Measurements from ENCODE around the gene SLC30A4.

DNA sequence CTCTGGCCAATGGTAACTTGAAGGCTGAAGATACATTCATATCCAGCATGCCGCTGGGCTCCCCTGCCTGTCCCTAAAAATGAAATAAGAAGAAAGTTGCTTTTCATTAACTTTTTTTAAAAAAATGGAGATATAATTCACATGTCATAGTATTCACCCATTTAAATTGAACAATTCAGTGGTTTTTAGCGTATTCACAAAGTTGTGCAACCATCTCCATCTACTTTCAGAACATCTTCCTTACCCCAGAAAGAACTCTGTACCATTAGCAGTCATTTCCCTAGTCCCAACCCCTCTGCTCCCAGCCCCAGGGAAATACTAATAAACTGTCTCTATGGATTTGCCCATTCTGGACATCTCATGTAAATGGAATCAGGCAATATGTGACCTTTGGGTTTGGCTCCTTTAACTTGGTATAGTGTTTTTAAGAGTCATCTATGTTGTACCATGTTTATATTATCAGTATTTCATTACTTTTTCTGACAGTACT lies 88.4 kb downstream of the SLC30A4 start:
- TF ChIP-seq POLR2A (IDR thresholded peaks at IDR 0.05): no peak
- TF ChIP-seq, protein P1, sequence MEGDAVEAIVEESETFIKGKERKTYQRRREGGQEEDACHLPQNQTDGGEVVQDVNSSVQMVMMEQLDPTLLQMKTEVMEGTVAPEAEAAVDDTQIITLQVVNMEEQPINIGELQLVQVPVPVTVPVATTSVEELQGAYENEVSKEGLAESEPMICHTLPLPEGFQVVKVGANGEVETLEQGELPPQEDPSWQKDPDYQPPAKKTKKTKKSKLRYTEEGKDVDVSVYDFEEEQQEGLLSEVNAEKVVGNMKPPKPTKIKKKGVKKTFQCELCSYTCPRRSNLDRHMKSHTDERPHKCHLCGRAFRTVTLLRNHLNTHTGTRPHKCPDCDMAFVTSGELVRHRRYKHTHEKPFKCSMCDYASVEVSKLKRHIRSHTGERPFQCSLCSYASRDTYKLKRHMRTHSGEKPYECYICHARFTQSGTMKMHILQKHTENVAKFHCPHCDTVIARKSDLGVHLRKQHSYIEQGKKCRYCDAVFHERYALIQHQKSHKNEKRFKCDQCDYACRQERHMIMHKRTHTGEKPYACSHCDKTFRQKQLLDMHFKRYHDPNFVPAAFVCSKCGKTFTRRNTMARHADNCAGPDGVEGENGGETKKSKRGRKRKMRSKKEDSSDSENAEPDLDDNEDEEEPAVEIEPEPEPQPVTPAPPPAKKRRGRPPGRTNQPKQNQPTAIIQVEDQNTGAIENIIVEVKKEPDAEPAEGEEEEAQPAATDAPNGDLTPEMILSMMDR (IDR thresholded peaks at IDR 0.05): no peak

Measured in tibial nerve (tissue), 3 donors.